Measurements from ENCODE around the gene UBE2D4. TPM values are rescaled to one million over a fixed set of nuclear protein-coding genes. Genes with fewer than 3 reads are reported as not detected.

UBE2D4 gene
- total and polyA plus RNA-seq, 2 donors (not counting 1 experiment from before 2014, with no cell fraction given), result 5.8 to 9.4 TPM

GRCh38 chr7:43884209-43884608, 42.0 kb upstream of the UBE2D4 start:
- TF ChIP-seq EZH2 (IDR thresholded peaks at IDR 0.05; ENCODE audit: borderline replicate concordance, insufficient read depth, low read depth, low read length, poor library complexity, severe bottlenecking), result no peak
- no peak for TF ChIP-seq CTCF (IDR thresholded peaks at IDR 0.05)
- Histone ChIP-seq H3K9me3 (ENCODE audit: control extremely low read depth in 1 of 3, control insufficient read depth in 2 of 3, insufficient read depth in 1 of 3, low read length in 2 of 3) (no peaks in the 10 kb centered on the region), H3K4me3 (ENCODE audit: control extremely low read depth in 1 of 5, extremely low read depth in 1 of 5, insufficient read depth in 1 of 5, low read depth in 2 of 5, low read length in 4 of 5) (no peak overlapping the region), H3K79me2 (ENCODE audit: control insufficient read depth, insufficient read depth, low read length) (peaks cover 5% of the 10 kb centered on the region), H3K27ac (ENCODE audit: low read length in 2 of 2) (no peak overlapping the region), H3K4me1 (ENCODE audit: control insufficient read depth in 2 of 2, insufficient read depth in 2 of 2, low read length in 2 of 2) (no peaks in the 10 kb centered on the region), H3K36me3 (replicated peaks in 1 of 2; ENCODE audit: control extremely low read depth in 1 of 2, control insufficient read depth in 1 of 2, extremely low read depth in 1 of 2, insufficient read depth in 2 of 2, low read length in 1 of 2) (peaks cover 0 to 20% of the 10 kb centered on the region in 2 experiments), H4K20me1 (ENCODE audit: control insufficient read depth, insufficient read depth, low read length, poor library complexity, severe bottlenecking) (peaks cover 8% of the 10 kb centered on the region), H3K9ac (ENCODE audit: low read length) (no peak overlapping the region), H2AFZ (ENCODE audit: insufficient read depth, low read depth, low read length, poor library complexity, severe bottlenecking) (no peak overlapping the region), H3K4me2 (replicated peaks; ENCODE audit: low read depth, low read length, poor library complexity, severe bottlenecking) (no peak overlapping the region), H3K27me3 (replicated peaks in 1 of 4; ENCODE audit: control extremely low read depth in 1 of 4, control insufficient read depth in 3 of 4, insufficient read depth in 4 of 4, low read length in 3 of 4) (no peaks in the 10 kb centered on the region)
- Mint-ChIP-seq H3K4me1 (peaks cover 3% of the 10 kb centered on the region), H3K4me3 (no peak overlapping the region), H3K27me3 (no peaks in the 10 kb centered on the region), H3K9me3 (ENCODE audit: insufficient read depth) (no peaks in the 10 kb centered on the region), H3K27ac (no peak overlapping the region)
- ATAC-seq (ENCODE audit: low read depth) (no peak), DNase-seq (no peak)
- ChIA-PET CTCF (interaction anchor here (0.7 kb wide), 1 partner anchor 76 kb away, joined by 3 read pairs; no protein-coding TSS in a partner anchor), POLR2A (no interaction called here)
- intact Hi-C loops (cut with micrococcal nuclease), result no loop called here
- WGBS (ENCODE audit: insufficient coverage), result 91% methylated on average over 3 of the region's 4 CpGs

GRCh38 chr7:43884617-43885016, 41.6 kb upstream of the UBE2D4 start:
- Mint-ChIP-seq H3K27ac (no peak overlapping the region), H3K27me3 (no peaks in the 10 kb centered on the region), H3K4me1 (peaks cover 5% of the 10 kb centered on the region), H3K4me3 (no peak overlapping the region), H3K9me3 (ENCODE audit: insufficient read depth) (no peaks in the 10 kb centered on the region)
- 100% methylated on average over 1 of the region's 4 CpGs for WGBS (ENCODE audit: insufficient coverage)
- Histone ChIP-seq H3K4me2 (replicated peaks; ENCODE audit: low read depth, low read length, poor library complexity, severe bottlenecking) (no peak overlapping the region), H3K4me1 (ENCODE audit: control insufficient read depth in 2 of 2, insufficient read depth in 2 of 2, low read length in 2 of 2) (no peaks in the 10 kb centered on the region), H4K20me1 (ENCODE audit: control insufficient read depth, insufficient read depth, low read length, poor library complexity, severe bottlenecking) (peaks cover 9% of the 10 kb centered on the region), H3K9me3 (ENCODE audit: control extremely low read depth in 1 of 3, control insufficient read depth in 2 of 3, insufficient read depth in 1 of 3, low read length in 2 of 3) (no peaks in the 10 kb centered on the region), H2AFZ (ENCODE audit: insufficient read depth, low read depth, low read length, poor library complexity, severe bottlenecking) (no peak overlapping the region), H3K4me3 (ENCODE audit: control extremely low read depth in 1 of 5, extremely low read depth in 1 of 5, insufficient read depth in 1 of 5, low read depth in 2 of 5, low read length in 4 of 5) (no peak overlapping the region), H3K9ac (ENCODE audit: low read length) (no peak overlapping the region), H3K79me2 (ENCODE audit: control insufficient read depth, insufficient read depth, low read length) (peaks cover 5% of the 10 kb centered on the region), H3K27me3 (replicated peaks in 1 of 4; ENCODE audit: control extremely low read depth in 1 of 4, control insufficient read depth in 3 of 4, insufficient read depth in 4 of 4, low read length in 3 of 4) (no peaks in the 10 kb centered on the region), H3K27ac (ENCODE audit: low read length in 2 of 2) (no peak overlapping the region), H3K36me3 (replicated peaks in 1 of 2; ENCODE audit: control extremely low read depth in 1 of 2, control insufficient read depth in 1 of 2, extremely low read depth in 1 of 2, insufficient read depth in 2 of 2, low read length in 1 of 2) (peaks cover 0 to 20% of the 10 kb centered on the region in 2 experiments)
- intact Hi-C loops (cut with micrococcal nuclease), result no loop called here
- POLR2A ChIA-PET, result no interaction called here
- TF ChIP-seq CTCF (IDR thresholded peaks at IDR 0.05), result no peak
- TF ChIP-seq EZH2 (IDR thresholded peaks at IDR 0.05; ENCODE audit: borderline replicate concordance, insufficient read depth, low read depth, low read length, poor library complexity, severe bottlenecking), result no peak
- DNase-seq, result no peak
- no peak for ATAC-seq (ENCODE audit: low read depth)
- CTCF ChIA-PET, result interaction anchor here (0.7 kb wide), 1 partner anchor 75 kb away, joined by 3 read pairs; no protein-coding TSS in a partner anchor

Measured in B cell (primary cell).